ENCODE measurements around the gene ETV3L.

Gene ETV3L

DNA sequence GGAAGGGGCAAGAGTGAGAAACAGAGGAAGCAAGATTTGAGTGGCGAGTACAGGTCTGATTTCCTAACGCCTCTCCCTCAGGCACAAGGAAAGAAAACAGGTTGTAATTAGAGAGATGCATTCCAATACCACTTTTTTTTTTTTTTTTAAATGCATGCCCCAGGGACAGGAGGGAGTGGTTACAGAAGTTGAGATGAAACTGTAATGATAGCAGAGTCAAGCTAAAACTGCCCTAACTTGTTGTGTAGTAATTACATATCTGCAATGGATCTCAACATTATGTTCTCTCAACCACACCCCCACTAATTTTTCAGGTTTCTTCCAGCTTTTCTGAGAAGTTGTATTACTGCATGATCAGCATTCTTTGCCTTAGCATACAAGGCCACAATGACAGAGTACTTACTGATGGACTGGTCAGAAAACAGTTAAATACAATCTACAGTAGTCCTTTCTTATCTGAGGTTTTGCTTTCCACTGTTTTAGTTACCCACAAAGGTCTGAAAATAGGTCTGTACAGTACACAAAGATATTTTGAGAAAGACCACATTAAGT lies 33.1 kb upstream of the ETV3L start:
- in situ Hi-C loops (cut with MboI; ENCODE audit: low sequenced_read_pairs), result no loop called here

DNA sequence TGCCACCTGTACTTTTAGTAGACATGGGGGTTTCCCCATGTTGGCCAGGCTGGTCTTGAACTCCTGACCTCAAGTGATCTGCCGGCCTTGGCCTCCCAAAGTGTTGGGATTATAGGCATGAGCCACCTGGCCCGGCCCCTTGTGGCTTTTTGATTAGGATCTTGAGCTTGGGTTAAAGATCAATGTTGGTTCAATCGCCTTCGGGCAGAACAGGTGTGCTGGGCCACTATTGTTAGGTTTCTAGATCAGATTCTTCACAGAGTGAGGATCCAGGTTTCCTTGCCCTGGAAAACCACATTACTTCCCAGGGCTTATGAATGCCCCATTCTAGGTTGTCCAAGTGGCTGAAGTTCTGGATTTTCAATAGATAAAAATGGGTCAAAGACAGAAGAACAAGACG lies 32.5 kb upstream of the ETV3L start:
- in situ Hi-C loops (cut with MboI; ENCODE audit: low sequenced_read_pairs), result no loop called here

DNA sequence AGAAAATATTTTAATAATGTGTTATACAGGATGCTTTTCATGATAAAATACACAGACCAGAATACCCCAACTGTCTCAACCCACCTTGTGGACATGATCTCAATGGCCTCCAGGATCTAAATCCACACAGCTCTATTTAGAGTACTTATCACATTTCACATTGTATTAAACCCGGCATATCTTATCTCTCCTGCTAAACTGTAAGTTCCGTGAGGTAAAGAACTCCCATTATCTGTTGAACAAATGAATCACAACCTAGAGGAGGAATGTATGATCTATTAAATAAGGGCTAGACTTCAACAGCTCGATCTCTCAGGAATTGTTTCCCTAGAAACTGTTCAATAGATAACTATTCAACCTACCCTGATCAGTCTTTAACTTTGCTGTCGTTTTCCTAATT lies 31.7 kb upstream of the ETV3L start:
- in situ Hi-C loops (cut with MboI; ENCODE audit: low sequenced_read_pairs), result no loop called here

DNA sequence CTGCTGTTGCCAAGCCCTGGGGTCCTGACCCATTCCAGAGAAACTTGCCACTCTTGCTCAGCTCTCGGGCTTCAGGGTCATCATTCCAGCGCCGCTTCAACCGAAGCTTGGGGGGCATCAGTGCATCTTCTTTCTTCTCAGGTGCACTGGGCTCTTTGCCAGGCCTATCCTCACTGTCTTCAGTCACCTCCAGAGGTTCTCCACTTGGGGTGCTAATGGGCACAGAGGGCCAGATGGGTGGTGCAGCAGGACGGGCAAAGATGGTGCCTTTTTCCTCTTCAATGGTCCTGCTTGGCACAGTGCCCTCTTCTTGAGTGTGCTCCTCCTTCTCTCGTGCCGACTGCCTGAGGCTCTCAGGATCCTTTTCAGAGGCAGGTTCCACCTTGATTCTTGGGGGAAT lies 25.2 kb upstream of the ETV3L start:
- in situ Hi-C loops (cut with MboI; ENCODE audit: low sequenced_read_pairs), result no loop called here

DNA sequence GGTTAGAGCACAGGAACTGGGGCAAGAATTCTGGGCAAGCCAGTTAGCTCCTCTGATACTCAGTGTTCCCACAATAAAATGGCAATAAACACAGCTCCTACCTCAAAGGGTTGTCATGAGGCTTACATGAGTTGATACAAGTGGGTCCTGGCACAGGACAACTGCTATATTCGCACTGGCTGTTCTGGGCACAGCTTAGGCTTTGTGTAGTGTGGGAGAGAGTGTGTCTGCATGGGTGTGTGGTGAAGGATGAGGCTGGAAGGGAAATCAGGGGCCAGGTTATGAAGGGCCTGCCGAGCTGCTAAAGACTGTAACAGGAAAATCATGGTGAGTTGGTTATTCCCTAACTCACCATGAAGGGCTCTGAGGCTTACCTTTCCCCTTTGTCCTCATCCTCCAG lies 19.8 kb upstream of the ETV3L start:
- in situ Hi-C loops (cut with MboI; ENCODE audit: low sequenced_read_pairs), result no loop called here

DNA sequence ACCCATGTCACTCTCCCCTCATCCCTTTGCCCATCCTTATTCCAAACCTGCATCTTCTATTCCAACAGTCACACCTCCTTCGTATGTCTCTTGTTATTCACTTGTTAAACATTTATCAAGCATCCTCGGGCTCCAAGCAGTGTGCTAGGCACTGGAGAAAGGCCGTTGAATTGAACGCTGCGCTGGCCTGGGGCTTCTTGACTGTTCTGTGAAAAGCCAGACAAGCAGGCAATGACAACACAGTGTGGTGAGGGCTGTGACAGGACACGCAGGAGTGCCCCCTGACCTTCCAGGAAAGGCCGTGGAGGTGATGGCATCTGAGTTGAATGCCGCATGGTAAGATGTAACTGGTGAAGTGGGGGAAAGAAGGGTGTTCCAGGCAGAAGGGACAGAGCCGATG lies 19.4 kb upstream of the ETV3L start:
- in situ Hi-C loops (cut with MboI; ENCODE audit: low sequenced_read_pairs), result no loop called here

DNA sequence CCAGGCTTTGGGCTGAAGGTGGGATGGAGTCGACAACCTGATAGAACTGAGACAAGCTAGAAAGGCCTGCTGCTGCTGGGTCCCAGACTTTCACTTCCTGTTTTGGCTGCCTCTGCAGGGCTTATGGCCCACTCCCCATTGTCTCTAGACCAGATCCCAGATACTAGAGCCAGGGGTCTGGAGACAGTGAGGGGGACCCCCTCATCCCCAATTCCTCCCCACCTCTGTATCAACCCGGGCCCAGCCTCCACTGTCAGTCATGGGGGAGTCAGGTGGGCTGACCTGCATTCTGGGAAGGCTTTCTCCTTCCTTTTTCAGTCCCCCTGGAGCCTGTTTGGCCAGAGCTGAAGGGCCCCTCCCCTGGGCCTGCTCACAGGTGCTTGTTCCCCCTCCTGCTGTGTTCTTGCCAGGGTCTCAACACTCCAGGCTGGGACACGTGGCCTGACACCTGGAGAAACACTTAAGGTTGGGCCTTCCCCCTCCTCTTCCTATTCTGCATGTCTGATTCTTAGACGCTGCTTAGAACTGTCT lies 18.0 kb upstream of the ETV3L start:
- in situ Hi-C loops (cut with MboI; ENCODE audit: low sequenced_read_pairs), result no loop called here

DNA sequence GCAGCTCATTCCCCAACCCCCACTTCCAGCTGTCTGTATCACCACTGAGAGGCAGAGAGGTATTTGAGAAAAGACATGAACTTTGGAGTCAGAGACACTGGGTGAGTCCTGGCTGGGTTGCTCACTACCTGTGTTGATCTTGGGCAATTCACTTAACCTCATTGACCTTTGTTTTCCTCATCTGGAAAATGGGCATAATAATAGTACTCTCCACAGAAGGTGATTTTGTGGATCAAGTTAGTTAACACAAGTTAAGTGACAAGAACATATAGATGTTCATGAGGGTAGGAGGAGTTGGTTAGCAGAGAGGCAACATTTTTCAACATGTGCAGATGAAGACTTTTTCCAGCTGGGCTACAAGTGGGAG lies 17.1 kb upstream of the ETV3L start:
- in situ Hi-C loops (cut with MboI; ENCODE audit: low sequenced_read_pairs), result no loop called here

DNA sequence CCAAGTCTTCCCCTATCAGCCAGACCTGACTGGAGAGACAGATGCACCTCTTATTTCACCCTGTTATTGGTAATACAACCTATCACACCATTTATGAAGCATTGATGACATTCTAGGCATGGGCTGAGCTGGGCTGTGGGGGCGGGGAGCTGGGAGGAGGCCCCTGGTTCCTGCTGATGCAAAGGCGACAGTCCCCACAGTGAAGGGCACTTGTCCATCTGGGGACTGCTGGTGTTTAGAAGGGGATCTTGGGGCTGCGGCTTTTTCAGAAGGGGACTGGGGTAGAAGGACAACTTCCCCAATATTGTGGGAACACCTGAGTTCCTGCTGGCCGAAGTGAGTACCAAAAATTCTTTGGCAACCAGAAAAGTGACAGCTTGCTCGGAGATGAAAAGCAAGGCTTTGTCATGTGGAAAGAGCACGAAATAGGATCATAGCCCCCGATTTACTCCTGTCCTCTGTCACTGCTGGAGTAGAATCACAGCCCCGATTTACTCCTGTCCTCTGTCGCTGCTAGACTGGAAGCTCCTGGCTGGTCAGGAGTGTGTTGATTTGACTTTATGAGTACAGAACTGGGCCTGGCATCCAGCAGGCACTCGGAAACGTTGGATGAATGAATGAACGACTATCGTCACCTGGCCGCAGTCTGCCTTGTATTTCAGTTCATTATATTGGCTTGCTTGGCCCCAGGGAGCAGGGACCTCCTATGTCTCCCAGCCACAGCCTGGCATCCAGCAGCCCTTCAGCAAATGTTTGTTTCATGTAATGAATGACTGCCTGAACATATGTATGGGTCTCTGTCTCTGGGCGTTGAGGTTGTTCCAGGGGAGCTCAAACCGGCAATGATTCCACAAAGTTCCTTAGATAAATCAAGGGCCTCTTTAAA lies 16.5 kb upstream of the ETV3L start:
- in situ Hi-C loops (cut with MboI; ENCODE audit: low sequenced_read_pairs), result no loop called here

DNA sequence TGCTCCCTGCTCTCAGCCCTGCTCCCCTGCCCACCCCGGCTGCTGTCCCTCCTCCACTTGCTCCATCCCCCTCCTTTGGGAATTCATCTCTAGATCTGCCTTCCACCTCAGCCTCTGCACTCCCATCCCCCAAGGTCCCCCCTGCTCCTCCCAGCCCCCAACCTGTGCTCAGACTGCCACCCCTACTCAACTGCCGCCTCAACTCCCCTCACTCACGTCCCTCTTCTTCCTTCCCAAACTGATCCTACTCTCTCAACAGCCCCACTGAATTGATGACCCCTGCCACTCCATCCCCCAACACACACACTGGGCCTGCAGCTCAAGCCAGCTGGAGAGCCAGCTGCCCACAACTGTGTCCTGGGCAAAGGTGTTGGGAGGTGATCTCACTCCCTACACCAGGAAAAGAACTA lies 15.8 kb upstream of the ETV3L start:
- in situ Hi-C loops (cut with MboI; ENCODE audit: low sequenced_read_pairs), result no loop called here

DNA sequence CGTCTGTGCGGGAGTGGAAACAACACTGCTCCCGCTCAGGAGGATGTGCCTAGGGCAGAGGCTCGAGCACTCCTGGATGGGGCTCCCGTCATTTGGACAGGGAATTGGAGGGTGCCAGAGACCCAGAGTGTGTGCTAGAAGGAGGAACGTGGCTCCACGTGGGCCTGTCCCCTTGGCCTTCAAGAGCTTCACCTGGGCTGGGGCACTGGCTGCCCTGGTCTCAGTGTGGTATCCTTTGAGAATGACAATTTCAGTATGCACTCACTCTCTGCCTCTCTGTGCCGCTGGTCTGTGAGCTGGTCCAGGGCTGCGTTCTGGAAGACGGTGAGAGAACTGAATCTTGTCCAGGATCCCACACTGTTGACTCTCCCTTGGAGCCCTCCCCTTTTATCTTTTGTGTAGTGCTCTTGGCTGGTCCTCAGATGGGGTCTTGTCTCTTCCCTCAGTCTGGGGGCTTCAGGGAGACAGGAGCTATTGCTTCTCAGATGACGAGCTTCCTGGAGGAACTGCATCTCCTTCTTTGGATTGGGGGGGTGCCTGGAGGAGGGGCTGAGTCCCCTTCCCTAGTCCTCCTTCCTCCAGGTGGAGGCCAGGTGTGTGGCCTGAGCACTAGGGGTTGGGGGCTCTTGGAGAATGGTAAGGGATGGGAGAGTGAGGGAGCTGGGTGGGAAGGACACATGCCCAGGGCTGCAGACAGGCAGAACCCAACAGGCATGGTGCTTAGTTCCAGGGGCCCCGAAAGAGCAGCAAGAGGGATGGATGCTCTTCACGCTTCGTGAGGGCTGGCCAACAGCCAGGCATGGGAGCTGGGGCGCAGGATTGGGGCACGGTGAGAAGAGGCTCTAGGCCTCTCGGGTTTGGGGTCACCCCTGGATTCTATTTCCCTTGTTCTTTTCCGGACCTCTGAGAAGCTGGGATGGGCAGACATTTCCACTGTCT lies 14.8 kb upstream of the ETV3L start:
- in situ Hi-C loops (cut with MboI; ENCODE audit: low sequenced_read_pairs), result no loop called here

DNA sequence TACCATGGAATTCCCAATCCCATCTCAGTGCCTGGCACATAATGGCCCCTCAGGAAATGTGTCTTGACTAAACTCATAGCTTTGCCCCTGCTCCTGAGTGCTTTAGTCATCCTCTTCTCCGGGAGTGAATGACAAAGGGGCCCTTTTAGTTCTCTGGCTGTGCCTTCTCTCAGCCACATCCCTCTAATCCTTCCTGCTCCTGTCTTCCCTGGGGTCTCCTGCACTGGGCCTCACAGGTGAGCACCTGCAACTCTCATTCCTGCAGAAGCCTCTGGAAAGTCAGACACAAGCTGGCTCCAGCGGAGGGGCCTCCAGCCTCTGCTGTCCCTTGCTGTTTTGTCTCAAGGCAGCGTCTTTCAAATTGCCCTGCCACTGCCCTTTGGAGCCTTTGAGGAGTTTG lies 14.0 kb upstream of the ETV3L start:
- in situ Hi-C loops (cut with MboI; ENCODE audit: low sequenced_read_pairs), result no loop called here

DNA sequence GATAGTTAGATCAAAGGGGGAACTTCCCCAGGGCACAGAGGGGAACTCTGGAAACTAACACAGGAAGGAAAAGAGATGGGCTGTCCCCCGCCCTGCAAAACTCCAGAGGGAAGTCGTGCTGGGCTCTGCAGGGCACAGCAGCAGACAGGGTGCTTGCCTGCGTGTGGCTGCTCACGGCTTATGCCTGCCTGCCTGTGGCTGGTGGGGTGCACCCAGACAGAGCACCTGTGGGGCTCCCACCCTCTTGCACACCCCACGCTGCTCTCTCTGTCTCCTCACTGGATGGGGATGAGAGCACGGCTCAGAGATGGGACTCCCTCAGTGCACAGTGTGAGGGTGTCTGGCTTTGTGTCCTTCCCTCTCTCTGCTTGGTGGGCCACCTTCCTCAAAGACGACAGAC lies 13.5 kb upstream of the ETV3L start:
- in situ Hi-C loops (cut with MboI; ENCODE audit: low sequenced_read_pairs), result no loop called here

DNA sequence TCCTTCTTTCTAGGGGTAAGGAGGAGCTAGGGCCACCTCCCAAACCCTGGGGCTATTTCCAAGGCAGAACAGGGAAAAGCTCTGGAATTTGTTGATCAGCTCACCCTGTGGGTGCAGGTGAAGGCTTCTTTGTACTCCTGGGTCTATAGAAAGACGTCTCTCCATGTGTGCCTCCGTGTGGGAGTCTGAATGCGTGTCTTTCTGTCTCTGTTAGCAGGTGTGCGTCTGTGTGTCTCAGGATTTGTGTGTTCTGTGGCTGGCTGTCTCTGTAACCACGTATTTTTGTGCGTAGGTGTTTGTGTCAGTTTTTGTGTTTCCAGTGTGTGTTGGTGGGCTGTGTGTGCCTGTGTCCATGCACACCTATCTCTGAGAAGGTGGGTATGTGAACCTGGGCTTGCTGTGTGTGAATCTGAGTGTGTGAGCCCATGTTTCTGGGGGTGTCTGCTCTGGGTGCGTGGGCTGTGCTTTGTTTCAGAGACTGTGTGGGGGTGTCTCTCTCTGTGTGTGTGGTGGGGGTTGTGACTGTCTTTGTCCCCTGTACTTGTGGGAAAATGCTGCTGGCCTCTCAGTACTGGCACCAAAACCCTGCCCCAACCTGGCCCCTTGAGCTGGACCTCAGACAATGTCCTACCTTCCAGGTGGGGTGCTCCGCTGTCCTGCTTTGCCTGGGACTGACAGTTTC lies 12.7 kb upstream of the ETV3L start:
- in situ Hi-C loops (cut with MboI; ENCODE audit: low sequenced_read_pairs), result no loop called here

DNA sequence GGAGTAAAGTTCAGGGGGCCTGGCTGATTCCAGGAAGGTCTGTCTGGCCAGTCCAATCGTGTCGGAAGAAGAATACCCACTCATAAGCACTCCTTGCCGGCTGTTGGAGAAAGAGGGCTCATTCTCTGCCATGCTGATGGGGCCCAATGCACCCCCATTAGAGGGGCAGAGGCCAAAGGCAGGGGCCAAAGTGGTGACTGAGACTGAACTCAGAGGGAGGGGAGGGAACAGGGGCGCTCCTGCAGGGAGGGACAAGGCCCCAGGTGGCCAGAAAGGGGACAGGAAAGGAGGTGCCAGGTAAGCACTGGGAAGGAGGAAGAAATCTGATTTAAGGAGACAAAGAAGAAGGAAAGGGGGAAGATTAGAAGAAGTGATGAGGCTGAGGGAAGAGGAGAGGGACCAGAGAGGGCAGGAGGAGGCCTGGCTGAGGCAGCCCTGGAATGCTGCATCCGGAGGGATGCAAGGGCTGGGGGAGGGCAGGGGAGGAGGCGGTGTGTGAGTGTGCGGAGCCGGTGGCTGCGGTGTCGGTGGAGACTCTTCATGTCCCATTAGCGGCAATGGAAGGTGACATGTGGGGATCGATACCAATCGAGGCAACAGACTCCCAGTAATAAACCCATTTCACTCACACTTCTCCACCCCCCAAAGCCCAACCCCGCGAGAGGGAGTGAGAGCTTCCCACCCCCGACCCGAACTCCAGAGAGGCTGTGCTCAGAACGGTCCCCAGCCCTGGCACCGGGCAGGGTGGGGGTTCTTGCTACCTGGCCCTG lies 12.0 kb upstream of the ETV3L start:
- in situ Hi-C loops (cut with MboI; ENCODE audit: low sequenced_read_pairs), result no loop called here

DNA sequence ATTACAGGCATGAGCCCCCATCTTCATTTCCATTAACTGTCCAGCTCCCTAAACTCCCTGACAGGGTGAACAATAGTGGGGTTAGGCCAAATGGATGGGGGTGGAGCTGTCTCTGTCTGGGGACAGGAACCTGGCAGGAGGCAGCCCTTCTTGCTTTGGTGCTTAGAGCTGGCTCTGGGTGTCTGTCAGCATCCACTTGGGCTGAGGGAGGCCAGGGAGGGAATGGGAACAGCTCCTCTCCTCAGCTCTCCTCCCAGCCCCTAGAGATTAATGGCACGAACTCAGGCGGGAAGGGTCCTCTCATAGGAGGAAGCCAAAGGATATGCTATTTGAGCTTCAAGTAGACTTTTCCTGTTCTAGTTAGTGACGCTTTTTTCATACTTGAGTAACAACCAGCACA lies 11.1 kb upstream of the ETV3L start:
- in situ Hi-C loops (cut with MboI; ENCODE audit: low sequenced_read_pairs), result no loop called here

DNA sequence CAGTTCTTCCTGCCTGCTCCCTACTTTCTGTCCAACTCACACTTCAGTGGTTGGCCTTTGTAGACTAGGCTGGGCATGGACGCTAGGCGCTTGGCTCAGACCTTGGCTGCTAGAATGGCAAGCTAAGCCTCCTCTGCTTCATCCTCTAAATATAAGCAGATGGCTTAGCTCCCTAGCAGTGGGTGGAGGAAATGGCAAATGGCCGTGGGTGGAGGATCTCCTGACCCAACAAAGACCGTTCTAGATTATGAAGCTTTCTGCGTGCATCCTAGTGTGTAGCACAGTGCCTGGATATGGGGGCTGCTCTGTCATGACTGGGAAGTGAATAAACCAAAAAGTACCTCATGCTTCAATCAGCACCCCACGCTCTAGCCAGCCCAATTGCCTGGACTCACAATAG lies 10.4 kb upstream of the ETV3L start:
- in situ Hi-C loops (cut with MboI; ENCODE audit: low sequenced_read_pairs), result no loop called here

DNA sequence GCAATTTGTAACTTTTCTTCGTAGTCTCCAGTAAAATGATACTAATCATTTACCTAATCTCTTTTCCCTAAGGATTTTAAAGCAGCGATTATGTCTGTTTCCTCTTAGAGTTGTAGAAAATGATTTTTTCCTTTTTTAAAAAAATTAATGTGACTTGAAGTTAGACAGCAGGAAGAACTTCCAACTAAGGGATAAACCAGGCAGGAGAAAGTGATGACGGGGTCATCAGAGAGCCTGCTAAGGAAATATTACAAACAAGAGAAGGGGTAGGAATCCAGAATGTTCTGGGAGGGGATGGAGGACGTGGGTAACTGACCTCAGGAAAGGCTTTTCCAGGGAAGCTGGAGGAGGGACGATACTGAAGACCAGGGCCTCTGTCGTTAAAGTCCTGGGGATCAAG lies 8.8 kb upstream of the ETV3L start:
- in situ Hi-C loops (cut with MboI; ENCODE audit: low sequenced_read_pairs), result no loop called here

DNA sequence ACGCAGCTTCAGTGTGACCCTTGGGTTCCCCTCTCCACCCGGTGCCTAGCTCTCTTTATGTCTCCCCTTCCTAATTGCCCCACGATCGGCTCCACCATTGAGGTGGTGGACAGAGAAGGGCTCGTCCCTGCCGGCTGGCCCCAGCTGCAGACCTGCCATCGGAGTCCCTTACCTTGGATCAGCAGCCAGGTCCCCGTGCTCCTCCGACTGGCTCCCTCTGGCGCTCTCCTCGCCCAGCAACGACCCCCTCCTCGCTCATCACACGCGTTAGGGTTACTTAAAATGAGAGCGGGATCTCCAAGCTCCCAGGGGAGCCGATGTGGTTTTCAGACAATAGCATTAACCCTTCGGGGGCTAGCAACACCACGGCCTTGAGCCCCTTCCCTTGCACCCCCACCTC lies 8.1 kb upstream of the ETV3L start:
- in situ Hi-C loops (cut with MboI; ENCODE audit: low sequenced_read_pairs), result no loop called here

DNA sequence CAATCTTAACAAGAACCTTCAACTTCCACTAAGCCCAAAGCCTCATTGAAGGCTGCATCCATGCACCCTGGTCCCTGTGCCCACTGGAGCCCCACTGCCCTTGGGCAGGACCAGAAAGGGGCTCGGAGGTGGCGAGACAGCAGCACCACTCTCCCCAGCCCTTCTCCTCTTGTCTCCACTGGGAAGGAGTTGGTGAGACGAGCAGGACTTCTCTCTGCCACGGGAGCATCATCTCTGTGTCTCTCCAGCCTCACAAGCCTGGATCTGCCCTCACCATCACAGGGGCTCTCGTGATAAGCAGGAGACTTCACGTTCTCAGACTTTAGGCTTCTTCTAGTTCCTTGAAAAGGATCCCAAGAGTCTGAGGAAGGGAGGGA lies 7.2 kb upstream of the ETV3L start:
- in situ Hi-C loops (cut with MboI; ENCODE audit: low sequenced_read_pairs), result no loop called here

Data from HL-60/S4 treated with retinoic acid at 250 ng/mL for 4 days and 3 days (cell line).